HepG2 (cell line): ENCODE results near the gene CLDN20.

Source experiments
- EP300 ChIP-seq, 3 experiments: sonication (generic) in 1 of 3; formaldehyde crosslinking in 1 of 3; IDR thresholded peaks; 2 replicates each; pipeline versions ENCODE4 v1.5.1 to v1.6.1; 2011 to 2020; ENCODE audit warnings: low read depth in 2 of 3, low read length in 2 of 3, borderline replicate concordance in 1 of 3, improper control_type of control experiment in 1 of 3, mild to moderate bottlenecking in 1 of 3, missing genetic modification reagents in 1 of 3, moderate library complexity in 1 of 3
- MAX ChIP-seq: IDR thresholded peaks from 2 replicates; pipeline ENCODE4 v1.6.1; 2012; ENCODE audit warnings: inconsistent platforms
- PRDM15 ChIP-seq: sonication (generic); formaldehyde crosslinking; IDR thresholded peaks from 2 replicates; pipeline ENCODE4 v1.4.0; 2020; ENCODE audit warnings: missing genetic modification reagents
- RARG ChIP-seq: sonication (generic); formaldehyde crosslinking; IDR thresholded peaks from 2 replicates; pipeline ENCODE4 v1.4.0; 2020; ENCODE audit warnings: low read depth, mild to moderate bottlenecking, missing genetic modification reagents
- RFXANK ChIP-seq: IDR thresholded peaks from 2 replicates; pipeline ENCODE4 v1.6.1; 2016
- SSRP1 ChIP-seq: IDR thresholded peaks from 2 replicates; pipeline ENCODE4 v1.6.1; 2016; ENCODE audit warnings: control low read depth
- TEAD3 ChIP-seq: optimal IDR thresholded peaks from 2 replicates; pipeline ENCODE3; 2016; ENCODE audit warnings: borderline replicate concordance
- TERF1 ChIP-seq: sonication (generic); formaldehyde crosslinking; IDR thresholded peaks from 2 replicates; pipeline ENCODE4 v1.8.0; 2022; ENCODE audit warnings: mild to moderate bottlenecking, missing genetic modification reagents, moderate library complexity
- ZFP62 ChIP-seq: sonication (generic); formaldehyde crosslinking; IDR thresholded peaks from 2 replicates; pipeline ENCODE4 v1.4.0; 2020; ENCODE audit warnings: missing genetic modification reagents
- ZNF274 ChIP-seq: sonication (generic); formaldehyde crosslinking; IDR thresholded peaks from 2 replicates; pipeline ENCODE4 v1.5.1; 2020; ENCODE audit warnings: mild to moderate bottlenecking, missing genetic modification reagents
- ZNF558 ChIP-seq: sonication (generic); formaldehyde crosslinking; IDR thresholded peaks from 2 replicates; pipeline ENCODE4 v1.9.0; 2022; ENCODE audit warnings: mild to moderate bottlenecking, missing genetic modification reagents, borderline replicate concordance
- ZNF652 ChIP-seq: IDR thresholded peaks from 2 replicates; pipeline ENCODE4 v1.6.1; 2016; ENCODE audit warnings: low read depth, borderline replicate concordance

GRCh38 chr6:155310596-155310995 is 46.8 kb downstream of the CLDN20 start:
- TF ChIP-seq MAX (no peak), RFXANK (CRISPR knock-in tag) (no peak), ZNF558 (CRISPR knock-in tag) (no peak), SSRP1 (no peak), PRDM15 (CRISPR knock-in tag) (no peak), RARG (CRISPR knock-in tag) (no peak), ZFP62 (CRISPR knock-in tag) (no peak), EP300 (IDR thresholded peaks at IDR 0.05; ENCODE audit: low read depth in 2 of 2, low read length in 2 of 2) (no peak), EP300 (CRISPR knock-in tag; IDR thresholded peaks at IDR 0.05; ENCODE audit: borderline replicate concordance) (no peak), TEAD3 (CRISPR knock-in tag) (no peak), ZNF652 (no peak), ZNF274 (no peak), TERF1 (CRISPR knock-in tag) (no peak)
